Right kidney (tissue), 1 donor: ENCODE measurements around the gene CTSH.
"Not testable (repeated sequence)": the region's sequence is repeated elsewhere in the genome, so short reads cannot be mapped to it uniquely, and the experiment has no call there.

Experiments
- DNase-seq: peaks from one replicate; pipeline ENCODE4 v3.0.0-alpha.2; 2016

The CTSH gene

GRCh38 chr15:78923480-78924360 is 21.1 kb downstream of the CTSH start:
- DNase-seq = no peak

GRCh38 chr15:78923015-78923414 is 21.8 kb downstream of the CTSH start:
- DNase-seq = no peak

- no peak for DNase-seq
Observed at GRCh38 chr15:78922527-78922926, 22.3 kb downstream of the CTSH start.

- no peak for DNase-seq
Observed at GRCh38 chr15:78921940-78922339, 22.9 kb downstream of the CTSH start.

- no peak for DNase-seq
Observed at GRCh38 chr15:78921517-78921916, 23.3 kb downstream of the CTSH start.

GRCh38 chr15:78917888-78918287 is 27.0 kb downstream of the CTSH start:
- DNase-seq = no peak

- DNase-seq = no peak
Observed at GRCh38 chr15:78916088-78916487, 28.8 kb downstream of the CTSH start.

- no peak for DNase-seq
Observed at GRCh38 chr15:78915341-78916087, 29.3 kb downstream of the CTSH start.

GRCh38 chr15:78914027-78914764 is 30.6 kb downstream of the CTSH start:
- no peak for DNase-seq

GRCh38 chr15:78913012-78913411 is 31.8 kb downstream of the CTSH start:
- DNase-seq = no peak

- DNase-seq = no peak
Observed at GRCh38 chr15:78912316-78912715, 32.5 kb downstream of the CTSH start.

- no peak for DNase-seq
Observed at GRCh38 chr15:78910271-78910670, 34.6 kb downstream of the CTSH start.

- DNase-seq = peak; percentile 41
Observed at GRCh38 chr15:78909791-78910228, 35.0 kb downstream of the CTSH start.

GRCh38 chr15:78909160-78909695 is 35.6 kb downstream of the CTSH start:
- DNase-seq = no peak

- no peak for DNase-seq
Observed at GRCh38 chr15:78907577-78907976, 37.3 kb downstream of the CTSH start.

- DNase-seq = no peak
Observed at GRCh38 chr15:78906316-78906620, 38.6 kb downstream of the CTSH start.

GRCh38 chr15:78904599-78905358 is 40.1 kb downstream of the CTSH start:
- no peak for DNase-seq

GRCh38 chr15:78902281-78903032 is 42.4 kb downstream of the CTSH start:
- not testable (repeated sequence) for DNase-seq

GRCh38 chr15:78900819-78901533 is 43.9 kb downstream of the CTSH start:
- not testable (repeated sequence) for DNase-seq

- DNase-seq = no peak
Observed at GRCh38 chr15:78898540-78898939, 46.3 kb downstream of the CTSH start.
